DND-41 (cell line): ENCODE results near the gene TRDMT1.

ENCODE experiments used
- CTCF ChIP-seq: IDR thresholded peaks from 2 replicates; pipeline ENCODE4 v1.5.1; 2012; ENCODE audit warnings: borderline replicate concordance, low read length, moderate library complexity, mild to moderate bottlenecking; ENCODE audit not compliant: poor library complexity, severe bottlenecking; ENCODE audit errors: extremely low read depth
- EZH2 ChIP-seq: IDR thresholded peaks from 3 replicates; pipeline ENCODE4 v1.6.1; 2012; ENCODE audit warnings: borderline replicate concordance, low read depth, mild to moderate bottlenecking, moderate library complexity, low read length, inconsistent platforms; ENCODE audit not compliant: severe bottlenecking

DNA sequence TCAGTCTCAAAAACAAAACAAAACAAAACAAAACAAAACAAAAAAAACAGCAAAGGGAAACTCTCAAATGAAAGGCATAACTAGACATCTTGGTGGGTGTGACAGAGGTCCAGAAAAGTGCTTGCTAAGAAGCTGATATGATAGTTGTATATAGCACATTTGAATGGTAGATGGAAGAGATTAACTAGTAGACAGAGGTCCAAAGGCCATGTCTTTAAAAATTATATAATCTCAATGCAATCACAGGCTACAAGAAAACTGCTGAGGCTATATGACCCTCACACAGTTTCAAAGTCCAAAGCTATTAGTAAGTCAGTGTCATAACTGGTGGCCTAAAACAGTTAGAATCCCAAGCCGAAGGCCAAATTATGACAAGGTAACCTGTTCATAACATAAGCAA lies 56.2 kb downstream of the TRDMT1 start:
- TF ChIP-seq CTCF (no peak), EZH2 (no peak)
